OCI-LY3 (cell line): ENCODE measurements around the gene AHNAK.
A peak's percentile ranks its signal among the peaks of the same experiment; 100 is the strongest.

Experiments
- EZH2phosphoT487 ChIP-seq: fragments of 200-600 bp; shearing (Covaris generic); IDR thresholded peaks from 2 replicates; pipeline ENCODE4 v1.6.1; 2018; ENCODE audit warnings: antibody characterized with exemption, mixed run types, low read depth
- TF ChIP-seq, protein P1 (sequence below): fragments of 200-600, 300-600 bp; sonication (generic); IDR thresholded peaks from 2 replicates; pipeline ENCODE4 v1.5.1; 2014; ENCODE audit warnings: antibody characterized with exemption, low read length, low read depth

DNA sequence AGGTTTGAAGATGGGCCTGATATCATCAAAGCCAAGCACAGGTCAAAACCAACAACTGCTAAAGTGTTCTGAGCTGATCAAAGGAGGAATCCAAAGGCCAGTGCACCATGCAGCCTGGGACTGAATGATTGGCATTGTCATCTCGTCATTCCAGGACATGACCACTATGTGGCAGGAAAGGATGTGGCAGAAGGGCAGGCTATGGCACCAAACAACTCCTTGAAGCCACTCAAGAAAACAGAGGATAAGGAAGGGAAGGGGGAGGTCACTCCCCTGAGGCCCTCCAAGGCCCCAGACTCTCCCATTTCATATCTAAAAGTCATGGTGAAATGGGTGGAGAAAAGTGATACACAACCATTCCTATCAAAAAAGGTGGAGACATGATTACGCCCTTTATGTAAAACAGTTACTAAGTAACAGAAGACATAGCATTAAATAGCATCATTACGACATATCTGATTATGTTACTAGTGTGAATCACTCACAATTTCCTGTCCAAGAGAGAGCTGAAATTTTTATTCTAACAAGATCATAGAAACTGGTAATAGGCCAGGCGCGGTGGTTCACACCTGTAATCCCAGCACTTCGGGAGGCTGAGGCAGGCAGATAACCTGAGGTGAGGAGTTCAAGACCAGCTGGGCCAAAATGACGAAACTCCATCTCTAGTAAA, 49.3 kb downstream of the AHNAK start:
- TF ChIP-seq, protein P1, sequence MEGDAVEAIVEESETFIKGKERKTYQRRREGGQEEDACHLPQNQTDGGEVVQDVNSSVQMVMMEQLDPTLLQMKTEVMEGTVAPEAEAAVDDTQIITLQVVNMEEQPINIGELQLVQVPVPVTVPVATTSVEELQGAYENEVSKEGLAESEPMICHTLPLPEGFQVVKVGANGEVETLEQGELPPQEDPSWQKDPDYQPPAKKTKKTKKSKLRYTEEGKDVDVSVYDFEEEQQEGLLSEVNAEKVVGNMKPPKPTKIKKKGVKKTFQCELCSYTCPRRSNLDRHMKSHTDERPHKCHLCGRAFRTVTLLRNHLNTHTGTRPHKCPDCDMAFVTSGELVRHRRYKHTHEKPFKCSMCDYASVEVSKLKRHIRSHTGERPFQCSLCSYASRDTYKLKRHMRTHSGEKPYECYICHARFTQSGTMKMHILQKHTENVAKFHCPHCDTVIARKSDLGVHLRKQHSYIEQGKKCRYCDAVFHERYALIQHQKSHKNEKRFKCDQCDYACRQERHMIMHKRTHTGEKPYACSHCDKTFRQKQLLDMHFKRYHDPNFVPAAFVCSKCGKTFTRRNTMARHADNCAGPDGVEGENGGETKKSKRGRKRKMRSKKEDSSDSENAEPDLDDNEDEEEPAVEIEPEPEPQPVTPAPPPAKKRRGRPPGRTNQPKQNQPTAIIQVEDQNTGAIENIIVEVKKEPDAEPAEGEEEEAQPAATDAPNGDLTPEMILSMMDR, result peak; percentile 50
- no peak for TF ChIP-seq EZH2phosphoT487
